Measurements from ENCODE around the gene CNTROB. TPM values are rescaled to one million over a fixed set of nuclear protein-coding genes. Genes with fewer than 3 reads are reported as not detected.

CNTROB gene
- total RNA-seq, 1 experiment from 2014 or later, result 39.7 TPM

- DNase-seq (ENCODE audit: low spot score) (no peak), ATAC-seq (no peak)
- POLR2A ChIA-PET, result interaction anchor here (1.1 kb wide), 1 partner anchor 28 kb away, joined by 4 read pairs; the partner anchor contains the start of gene NAA38
- CTCF ChIA-PET, result interaction anchor here (1.2 kb wide), 1 partner anchor 157 kb away, joined by 5 read pairs; no protein-coding TSS in a partner anchor
- Mint-ChIP-seq H3K36me3 (no peaks in the 10 kb centered on the region), H3K27me3 (ENCODE audit: low read depth) (no peaks in the 10 kb centered on the region; the same call in 1 of the 2 replicates), H3K4me1 (peaks cover 10% of the 10 kb centered on the region), H3K9me3 (no peaks in the 10 kb centered on the region), H3K4me3 (peak overlapping the region; percentile 54), H3K27ac (no peak overlapping the region)
- TF ChIP-seq ZNF263 (CRISPR knock-in tag; IDR thresholded peaks at IDR 0.05; ENCODE audit: low read depth) (peak; percentile 80; the same call in 1 of the 2 replicates), JUN (CRISPR knock-in tag; IDR thresholded peaks at IDR 0.05) (no peak)
Measured at GRCh38 chr17:7884581-7885366, 47.2 kb upstream of the CNTROB start.

GRCh38 chr17:7885367-7886226, 46.4 kb upstream of the CNTROB start:
- CTCF ChIA-PET, result interaction anchor here (0.7 to 1.3 kb wide), 5 partner anchors 30 to 175 kb away, joined by 3 to 5 read pairs (median 4); partner anchors contain the start of gene RNF227
- Mint-ChIP-seq H3K36me3 (no peaks in the 10 kb centered on the region), H3K9me3 (no peaks in the 10 kb centered on the region), H3K27me3 (ENCODE audit: low read depth) (no peaks in the 10 kb centered on the region; the same call in 1 of the 2 replicates), H3K4me3 (no peak overlapping the region; the same call in none of the 2 replicates), H3K27ac (peak overlapping the region; percentile 81), H3K4me1 (peaks cover 10% of the 10 kb centered on the region)
- POLR2A ChIA-PET, result interaction anchor here (1.1 kb wide), 1 partner anchor 29 kb away, joined by 4 read pairs; the partner anchor contains the start of gene NAA38
- DNase-seq (ENCODE audit: low spot score) (peak; percentile 53), ATAC-seq (peak; percentile 11; the same call in 1 of the 2 replicates)
- TF ChIP-seq, protein P1, sequence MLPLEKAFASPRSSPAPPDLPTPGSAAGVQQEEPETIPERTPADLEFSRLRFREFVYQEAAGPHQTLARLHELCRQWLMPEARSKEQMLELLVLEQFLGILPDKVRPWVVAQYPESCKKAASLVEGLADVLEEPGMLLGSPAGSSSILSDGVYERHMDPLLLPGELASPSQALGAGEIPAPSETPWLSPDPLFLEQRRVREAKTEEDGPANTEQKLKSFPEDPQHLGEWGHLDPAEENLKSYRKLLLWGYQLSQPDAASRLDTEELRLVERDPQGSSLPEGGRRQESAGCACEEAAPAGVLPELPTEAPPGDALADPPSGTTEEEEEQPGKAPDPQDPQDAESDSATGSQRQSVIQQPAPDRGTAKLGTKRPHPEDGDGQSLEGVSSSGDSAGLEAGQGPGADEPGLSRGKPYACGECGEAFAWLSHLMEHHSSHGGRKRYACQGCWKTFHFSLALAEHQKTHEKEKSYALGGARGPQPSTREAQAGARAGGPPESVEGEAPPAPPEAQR (CRISPR knock-in tag; IDR thresholded peaks at IDR 0.05), result no peak
- TF ChIP-seq SP1 (CRISPR knock-in tag; conservative IDR thresholded peaks at IDR 0.05), result peak; percentile 19; the same call in 1 of the 2 replicates
- no peak for TF ChIP-seq CBFB (CRISPR knock-in tag; IDR thresholded peaks at IDR 0.05; ENCODE audit: low read depth)
- no peak; the same call in 1 of the 2 replicates for TF ChIP-seq TCF7 (CRISPR knock-in tag; IDR thresholded peaks at IDR 0.05; ENCODE audit: low read depth)
- no peak for TF ChIP-seq RELA (CRISPR knock-in tag; IDR thresholded peaks at IDR 0.05; ENCODE audit: borderline replicate concordance)
- 0 out of 2 replicates have a peak, but pooled peaks have one; percentile 24 for TF ChIP-seq NFE2L1 (CRISPR knock-in tag; IDR thresholded peaks at IDR 0.05)
- no peak for TF ChIP-seq ZNF138 (CRISPR knock-in tag; conservative IDR thresholded peaks at IDR 0.05)
- 0 out of 2 replicates have a peak, but pooled peaks have one; percentile 44 for TF ChIP-seq FOXP1 (CRISPR knock-in tag; IDR thresholded peaks at IDR 0.05; ENCODE audit: borderline replicate concordance)
- TF ChIP-seq AFF4 (CRISPR knock-in tag; IDR thresholded peaks at IDR 0.05; ENCODE audit: borderline replicate concordance), result no peak
- no peak for TF ChIP-seq TEAD1 (CRISPR knock-in tag; IDR thresholded peaks at IDR 0.05)
- TF ChIP-seq IRF2 (CRISPR knock-in tag; IDR thresholded peaks at IDR 0.05; ENCODE audit: borderline replicate concordance, low read depth), result no peak
- TF ChIP-seq TP53 (CRISPR knock-in tag; IDR thresholded peaks at IDR 0.05), result no peak
- no peak for TF ChIP-seq FOXK1 (CRISPR knock-in tag; IDR thresholded peaks at IDR 0.05)
- TF ChIP-seq JAZF1 (CRISPR knock-in tag; IDR thresholded peaks at IDR 0.05), result no peak
- TF ChIP-seq JUN (CRISPR knock-in tag; IDR thresholded peaks at IDR 0.05), result no peak
- TF ChIP-seq RORB (CRISPR knock-in tag; IDR thresholded peaks at IDR 0.05), result no peak
- TF ChIP-seq NR1H2 (CRISPR knock-in tag; IDR thresholded peaks at IDR 0.05), result no peak
- TF ChIP-seq, protein P2, sequence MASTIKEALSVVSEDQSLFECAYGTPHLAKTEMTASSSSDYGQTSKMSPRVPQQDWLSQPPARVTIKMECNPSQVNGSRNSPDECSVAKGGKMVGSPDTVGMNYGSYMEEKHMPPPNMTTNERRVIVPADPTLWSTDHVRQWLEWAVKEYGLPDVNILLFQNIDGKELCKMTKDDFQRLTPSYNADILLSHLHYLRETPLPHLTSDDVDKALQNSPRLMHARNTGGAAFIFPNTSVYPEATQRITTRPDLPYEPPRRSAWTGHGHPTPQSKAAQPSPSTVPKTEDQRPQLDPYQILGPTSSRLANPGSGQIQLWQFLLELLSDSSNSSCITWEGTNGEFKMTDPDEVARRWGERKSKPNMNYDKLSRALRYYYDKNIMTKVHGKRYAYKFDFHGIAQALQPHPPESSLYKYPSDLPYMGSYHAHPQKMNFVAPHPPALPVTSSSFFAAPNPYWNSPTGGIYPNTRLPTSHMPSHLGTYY (CRISPR knock-in tag; IDR thresholded peaks at IDR 0.05), result no peak
- peak; percentile 49; the same call in 1 of the 2 replicates for TF ChIP-seq ZNF281 (CRISPR knock-in tag; IDR thresholded peaks at IDR 0.05)
- TF ChIP-seq SMAD3 (CRISPR knock-in tag; IDR thresholded peaks at IDR 0.05; ENCODE audit: borderline replicate concordance), result no peak
- TF ChIP-seq MYBL2 (CRISPR knock-in tag; IDR thresholded peaks at IDR 0.05), result no peak
